Right lung (tissue), 5 donors: ENCODE measurements around the gene CACNA2D1. TPM values are rescaled to one million over a fixed set of nuclear protein-coding genes. Genes with fewer than 3 reads are reported as not detected.

ENCODE experiments used
- DNase-seq, 2 donors: peaks; one replicate each; pipeline ENCODE4 v3.0.0-alpha.2; 2013
- polyA plus RNA-seq, 5 donors: library from polyadenylated mRNA; unstranded; fragments of 120-200 nt; gene quantifications; one replicate each; pipeline versions ENCODE4 v1.2.1 to v1.2.3, GENCODE V29; 2013; ENCODE audit warnings: inconsistent platforms in 1 of 5, low replicate concordance in 1 of 5; ENCODE audit not compliant: insufficient read length in 5 of 5, insufficient read depth in 1 of 5

CACNA2D1 gene
- polyA plus RNA-seq, 5 donors, result 12.2 to 21.3 (median 18.6) TPM

DNA sequence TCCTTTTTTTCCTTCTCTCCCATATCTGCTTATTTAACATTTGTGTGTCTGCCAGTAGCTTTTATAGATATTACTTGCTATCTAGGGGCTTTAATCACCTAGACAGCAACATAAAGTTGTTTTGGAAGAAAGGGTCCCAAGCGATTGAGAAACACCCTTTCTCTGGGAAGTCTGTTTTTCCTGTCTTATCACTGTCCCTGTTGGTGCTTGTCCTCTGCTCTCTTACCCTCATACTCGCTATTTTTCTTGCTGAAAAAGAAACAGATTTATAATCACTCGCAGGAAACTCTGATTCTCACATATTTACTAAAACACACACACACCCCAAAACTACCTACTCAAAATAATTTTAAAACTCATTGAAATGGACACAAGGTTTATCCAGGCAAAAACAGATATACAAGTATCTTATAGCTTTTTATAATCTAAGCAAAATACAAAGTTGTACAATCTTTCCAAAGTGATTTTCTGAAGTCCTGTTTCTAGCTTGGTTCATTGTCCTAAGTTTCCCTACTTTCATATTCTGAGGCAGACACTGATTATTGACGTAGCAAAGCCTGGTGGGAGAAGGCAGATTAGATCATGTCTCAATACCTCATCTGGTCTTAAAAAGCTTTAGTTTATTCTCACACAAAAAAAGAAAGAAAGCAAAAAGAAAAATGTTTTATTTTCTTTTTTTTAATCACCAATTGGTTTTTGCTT is 157.3 kb downstream of the CACNA2D1 start:
- DNase-seq, result no peak

DNA sequence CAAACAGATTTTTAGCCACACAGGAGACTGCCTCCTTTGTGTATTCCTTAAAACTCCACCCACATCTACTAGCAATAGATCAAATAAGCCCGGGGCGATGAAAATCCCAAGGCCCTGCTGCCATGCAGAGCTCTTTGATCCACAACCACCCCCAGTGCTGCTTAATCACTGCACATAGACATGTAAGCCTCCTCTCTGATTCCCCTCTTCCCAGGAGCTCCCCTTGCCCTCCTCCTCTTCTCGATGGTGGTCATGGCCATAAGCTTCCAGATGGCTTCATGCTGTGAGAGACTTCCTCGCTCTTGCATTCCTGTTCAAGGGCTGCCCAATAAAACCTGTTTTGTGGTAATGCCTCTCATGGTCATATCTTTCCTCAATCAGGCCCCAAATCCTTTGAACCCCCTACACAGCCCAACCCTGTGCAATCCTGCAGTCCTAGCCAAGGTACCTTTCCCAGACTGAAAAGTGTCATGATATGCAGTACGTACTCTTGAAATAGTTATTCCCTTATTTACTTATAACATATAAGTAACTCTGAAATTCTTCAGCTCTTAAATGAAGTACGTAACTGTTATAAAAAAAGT is 158.5 kb downstream of the CACNA2D1 start:
- DNase-seq, result no peak

DNA sequence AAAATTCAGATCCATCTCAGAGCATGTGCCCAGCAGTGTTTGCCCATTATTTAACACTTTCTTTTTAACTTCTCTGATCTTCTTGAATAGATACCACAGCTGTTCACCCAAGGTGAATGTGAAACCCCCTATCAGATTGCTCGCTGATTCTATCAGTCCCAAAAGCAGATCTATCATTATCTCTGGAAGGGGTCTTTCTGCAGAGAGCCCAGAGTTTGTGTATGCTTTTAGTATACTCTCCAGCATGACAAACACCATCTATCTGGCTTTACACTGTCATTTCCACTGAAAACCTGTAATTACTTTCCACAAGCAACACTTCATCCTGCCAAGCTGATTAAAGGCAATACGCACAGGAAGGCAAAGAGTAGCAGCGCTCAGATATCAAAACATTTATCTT is 168.2 kb downstream of the CACNA2D1 start:
- no peak for DNase-seq

DNA sequence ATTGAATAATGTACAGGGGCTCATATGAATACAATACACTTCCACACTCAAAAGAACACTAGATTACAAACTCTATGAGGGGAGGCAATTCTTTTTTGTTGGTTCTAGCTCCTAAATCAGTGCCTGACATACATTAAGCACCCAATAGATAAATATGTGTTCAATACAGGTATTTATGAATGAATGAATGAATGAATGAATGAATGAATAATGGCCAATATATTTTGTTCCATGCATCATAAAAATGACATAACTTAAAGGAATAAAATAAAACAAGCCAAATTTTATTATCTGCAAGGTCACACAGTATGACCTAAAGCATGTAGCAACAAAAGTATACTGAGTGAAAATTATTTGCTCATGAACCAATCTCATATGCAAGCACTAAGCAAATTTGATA is 168.9 kb downstream of the CACNA2D1 start:
- no peak for DNase-seq

DNA sequence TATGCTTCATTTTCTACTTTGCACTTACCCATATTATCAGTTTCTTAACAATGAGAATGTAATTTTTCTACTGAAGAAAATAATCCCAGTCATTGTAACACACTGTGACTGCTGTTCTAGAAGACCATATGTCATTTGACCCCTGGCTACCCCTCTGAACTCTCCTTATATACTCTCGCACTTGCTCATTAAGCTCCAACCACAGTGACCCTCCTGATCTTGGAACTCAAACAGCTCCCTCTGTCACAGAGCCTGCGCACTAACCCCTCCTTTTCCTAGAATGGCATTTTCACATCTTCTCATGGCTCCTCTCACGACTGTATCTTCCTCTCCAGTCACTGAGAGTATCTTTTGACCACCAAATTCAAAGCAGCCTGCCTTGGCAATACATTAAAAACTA is 169.7 kb downstream of the CACNA2D1 start:
- no peak for DNase-seq

DNA sequence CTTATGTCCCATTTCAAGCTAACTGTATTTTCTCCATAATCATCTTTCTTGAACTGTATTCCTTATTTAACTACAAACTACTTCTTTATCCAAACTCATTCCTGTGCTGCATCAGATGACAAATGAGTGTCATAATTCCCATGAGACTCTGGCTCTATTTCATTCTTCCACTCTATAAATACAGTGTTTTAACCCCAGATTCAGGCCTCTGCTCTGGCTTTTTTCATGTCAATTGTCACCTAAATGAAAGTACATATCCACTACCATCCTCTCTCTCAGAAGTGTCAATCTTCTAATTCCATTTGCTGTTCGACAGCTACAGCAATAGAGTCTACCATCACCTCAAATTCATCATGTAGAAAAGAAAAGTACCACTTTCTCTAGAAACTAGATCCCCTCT is 172.7 kb downstream of the CACNA2D1 start:
- DNase-seq, result no peak

DNA sequence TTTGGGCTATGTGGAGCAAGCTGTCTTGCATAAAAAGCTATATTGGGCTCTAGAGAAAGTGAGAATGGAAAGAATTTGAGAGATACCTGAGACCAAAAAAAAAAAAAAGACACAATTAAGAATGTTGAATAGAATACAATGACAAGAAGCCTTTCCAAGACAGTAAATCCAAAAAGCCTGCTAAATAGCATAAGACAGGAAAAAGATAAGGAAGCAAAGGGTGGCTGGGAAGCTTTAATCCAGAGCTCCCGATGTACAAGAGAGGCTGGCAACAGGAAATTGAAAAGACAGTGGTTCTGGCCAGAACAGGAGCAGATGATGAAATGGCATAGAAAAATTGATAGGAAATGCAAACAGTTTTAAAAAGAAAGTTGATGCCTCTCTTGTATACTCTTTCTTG is 174.9 kb downstream of the CACNA2D1 start:
- DNase-seq, result no peak

DNA sequence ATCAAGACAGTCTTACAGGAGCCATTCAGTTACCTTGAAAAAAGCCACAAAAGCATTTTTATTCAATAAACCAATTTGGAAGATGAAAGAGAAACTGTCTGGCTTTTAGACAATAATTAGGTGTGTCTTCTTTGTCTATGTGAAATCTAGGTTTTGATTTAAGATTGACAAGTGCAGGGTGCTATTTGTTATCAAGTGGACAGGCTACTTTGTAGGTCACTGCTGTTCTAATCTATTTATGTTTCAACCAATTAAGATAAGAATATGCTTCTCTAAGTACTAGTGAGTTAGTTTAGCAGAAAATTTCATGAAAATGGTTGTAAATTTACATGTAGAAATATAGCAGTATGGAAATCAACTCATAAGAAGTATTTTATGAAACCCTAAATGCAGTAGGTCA is 177.5 kb downstream of the CACNA2D1 start:
- DNase-seq, result no peak

DNA sequence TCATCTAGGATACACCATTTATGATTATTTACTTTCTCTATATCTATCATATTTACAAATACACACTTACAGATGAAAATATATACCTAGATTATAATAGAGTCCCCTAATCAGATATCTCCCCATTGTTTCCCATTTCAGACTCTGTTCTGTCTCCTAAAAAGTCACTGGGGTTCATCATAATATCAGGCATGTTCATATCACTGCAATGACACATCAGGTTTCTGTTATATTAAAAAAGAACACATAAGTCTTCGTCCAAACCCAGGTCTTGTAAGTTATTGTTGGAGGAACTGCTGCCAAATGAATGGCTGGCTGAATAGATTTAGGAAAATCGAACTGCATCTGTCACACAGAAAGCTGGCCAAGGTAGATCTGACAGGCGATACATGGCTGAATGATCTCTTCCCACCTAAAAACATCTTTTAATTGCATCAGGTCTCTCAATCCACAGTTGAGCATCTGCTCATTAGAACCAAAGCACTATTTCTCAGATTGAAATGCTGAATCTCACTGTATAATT is 178.7 kb downstream of the CACNA2D1 start:
- DNase-seq, result no peak

DNA sequence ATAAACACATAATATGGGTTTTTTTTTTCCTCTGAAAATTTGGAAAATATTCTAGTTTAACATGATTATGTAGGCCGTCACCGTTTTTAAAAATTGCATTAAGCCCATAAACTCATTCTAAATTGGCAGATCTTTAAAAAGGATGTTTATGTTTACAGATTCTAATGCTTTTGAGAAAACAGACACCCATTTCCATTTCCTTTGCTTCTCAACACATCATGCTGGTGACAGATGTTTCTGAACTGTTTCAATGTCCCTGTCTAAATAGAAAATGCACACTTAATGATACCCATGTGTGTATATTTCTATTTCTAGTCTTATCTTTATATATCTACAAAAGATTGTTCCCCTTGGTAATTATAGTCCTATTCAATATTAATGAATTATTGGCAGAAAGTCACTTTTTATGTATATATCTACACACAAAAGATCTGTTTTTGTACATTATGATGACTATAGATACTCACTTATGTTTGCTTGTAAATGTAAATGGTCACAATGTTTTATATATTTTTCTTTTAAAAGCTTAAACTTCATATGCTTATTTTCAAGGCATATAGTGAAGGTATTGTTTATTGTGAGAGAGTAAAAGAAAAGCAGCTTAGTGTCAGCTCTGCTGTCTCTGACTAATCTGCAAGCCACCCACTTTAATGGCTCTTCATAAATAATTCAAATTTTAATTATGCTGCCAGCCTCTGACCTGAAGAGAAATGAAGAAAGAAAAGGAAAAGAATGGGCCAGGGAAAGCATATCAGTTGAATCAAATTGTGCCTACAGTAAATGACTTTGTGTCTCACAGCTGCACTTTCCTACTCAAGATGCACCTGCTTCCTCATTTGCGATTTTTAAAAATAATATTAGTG is 179.4 kb downstream of the CACNA2D1 start:
- peak; percentile 31 to 35 for DNase-seq

DNA sequence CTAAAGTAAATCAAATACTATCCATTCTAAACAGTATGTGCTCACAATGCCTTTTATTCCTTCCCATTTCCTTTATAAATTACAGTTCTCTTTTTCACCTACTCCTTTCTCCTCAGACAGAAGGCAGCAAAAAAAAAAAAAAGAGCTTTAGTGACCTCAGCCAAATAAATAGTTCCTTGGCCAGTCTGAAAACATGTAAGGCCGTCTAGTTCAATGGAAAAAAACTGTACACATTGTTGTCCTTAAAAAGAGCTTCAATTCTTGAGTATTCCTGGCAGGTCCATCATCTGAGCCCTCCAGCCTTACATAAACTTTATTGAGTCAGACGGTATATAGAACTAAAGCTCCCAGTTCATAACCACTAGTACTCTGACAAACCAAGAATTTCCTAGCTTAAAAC is 185.4 kb downstream of the CACNA2D1 start:
- DNase-seq, result no peak

DNA sequence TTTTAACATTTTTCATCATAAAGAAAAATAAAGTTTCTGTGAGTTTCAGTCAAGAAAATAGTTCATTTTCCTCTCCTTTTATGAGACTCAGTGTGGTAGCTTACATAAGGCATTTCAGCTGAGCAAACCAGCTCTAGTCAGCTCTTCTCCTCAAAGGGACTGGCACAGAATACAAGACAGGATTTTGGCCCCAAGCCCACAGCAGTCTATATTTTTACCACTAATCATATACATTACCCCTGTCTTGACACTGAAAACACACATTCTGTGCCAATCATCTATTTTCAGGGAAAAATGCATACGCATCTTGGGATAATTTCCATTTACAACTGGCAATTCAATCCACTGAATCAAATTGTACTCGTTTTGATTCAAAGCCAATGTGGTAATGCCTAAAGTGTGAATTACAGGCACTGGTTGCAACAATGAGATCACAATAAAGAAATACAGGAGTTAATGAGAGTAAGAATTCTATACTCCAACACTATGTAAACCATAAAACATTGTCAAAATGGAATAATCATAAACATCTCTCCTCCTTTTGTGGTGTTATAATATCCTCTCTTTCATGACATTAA is 186.4 kb downstream of the CACNA2D1 start:
- no peak for DNase-seq

DNA sequence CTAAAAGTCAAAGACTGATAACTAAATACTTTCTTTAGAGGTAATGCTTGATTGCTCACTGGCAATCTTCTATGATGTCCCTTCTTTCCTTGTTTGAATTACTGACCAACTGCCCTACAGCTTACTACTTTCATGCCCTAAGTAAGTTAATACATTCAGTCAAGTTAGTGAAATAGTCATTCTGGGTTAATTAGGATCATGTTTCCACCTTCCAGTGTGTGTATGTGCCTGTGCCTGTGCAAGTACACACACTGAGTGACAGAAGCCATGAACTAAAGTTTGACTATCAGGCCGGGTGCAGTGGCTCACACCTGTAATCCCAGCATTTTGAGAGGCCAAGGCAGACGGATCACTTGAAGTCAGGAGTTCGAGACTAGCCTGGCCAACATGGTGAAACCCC is 187.9 kb downstream of the CACNA2D1 start:
- no peak for DNase-seq

DNA sequence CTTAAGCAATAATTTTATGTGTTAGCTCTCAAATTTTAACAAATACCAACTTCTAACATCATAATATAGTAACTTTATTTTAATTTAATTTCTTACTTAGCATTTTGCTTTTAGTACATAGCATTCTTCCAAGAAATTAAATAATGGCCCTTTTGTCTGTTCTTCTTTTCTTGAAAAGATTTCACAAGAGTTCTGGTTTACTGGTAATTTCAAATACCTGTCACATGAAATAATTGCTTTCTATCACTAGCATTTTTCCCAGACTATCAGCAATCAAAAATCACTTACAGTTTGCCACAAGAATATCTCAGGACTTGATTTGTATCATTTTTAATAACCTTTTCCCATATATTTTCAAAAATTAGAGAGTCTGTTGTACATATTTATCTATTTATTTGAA is 193.0 kb downstream of the CACNA2D1 start:
- no peak for DNase-seq

DNA sequence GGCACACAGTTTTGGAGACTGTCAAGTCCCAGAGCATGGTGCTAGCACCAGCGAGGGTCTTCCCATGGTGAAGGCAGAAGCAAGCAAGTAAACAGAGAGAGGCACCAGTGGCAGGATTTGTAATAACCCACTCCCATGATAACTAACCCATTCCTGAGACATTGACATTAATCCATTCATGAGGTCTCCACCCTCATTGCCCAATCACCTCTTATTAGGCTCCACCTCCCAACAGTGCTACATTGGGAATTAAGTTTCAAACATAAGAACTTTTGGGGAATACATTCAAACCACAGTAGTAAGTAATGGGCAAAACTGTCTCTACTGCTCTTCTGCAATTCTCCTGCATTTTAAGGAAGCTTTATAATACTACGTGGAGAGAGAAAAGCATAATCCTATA is 193.6 kb downstream of the CACNA2D1 start:
- DNase-seq, result no peak

DNA sequence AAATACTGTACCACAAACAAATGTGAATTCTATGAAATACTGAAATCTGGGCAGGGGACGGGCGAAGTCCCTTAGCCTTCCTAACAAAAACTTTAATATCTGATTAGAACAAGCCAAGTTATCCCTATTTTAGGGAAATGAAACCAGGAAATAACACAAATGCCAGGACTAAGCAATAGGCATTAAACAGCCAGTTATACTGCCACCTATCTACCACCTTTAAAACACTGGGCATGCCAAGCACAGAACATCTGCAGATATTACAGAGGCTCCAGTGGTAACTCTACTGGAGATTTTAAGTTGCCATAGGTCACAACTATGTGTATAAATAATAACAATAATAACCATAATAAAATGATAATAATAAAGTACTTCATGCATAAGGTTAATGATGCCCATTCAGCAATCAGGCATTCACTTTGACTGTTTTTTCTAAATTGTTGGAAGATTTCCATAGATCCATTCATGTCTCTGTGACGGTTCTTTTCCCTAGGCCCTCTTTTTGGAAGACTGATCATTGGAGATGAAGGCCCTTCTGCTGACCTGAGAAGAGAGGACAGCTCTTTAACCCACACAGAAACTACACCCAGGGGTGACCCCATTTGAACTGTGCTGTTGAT is 195.7 kb downstream of the CACNA2D1 start:
- DNase-seq, result no peak

DNA sequence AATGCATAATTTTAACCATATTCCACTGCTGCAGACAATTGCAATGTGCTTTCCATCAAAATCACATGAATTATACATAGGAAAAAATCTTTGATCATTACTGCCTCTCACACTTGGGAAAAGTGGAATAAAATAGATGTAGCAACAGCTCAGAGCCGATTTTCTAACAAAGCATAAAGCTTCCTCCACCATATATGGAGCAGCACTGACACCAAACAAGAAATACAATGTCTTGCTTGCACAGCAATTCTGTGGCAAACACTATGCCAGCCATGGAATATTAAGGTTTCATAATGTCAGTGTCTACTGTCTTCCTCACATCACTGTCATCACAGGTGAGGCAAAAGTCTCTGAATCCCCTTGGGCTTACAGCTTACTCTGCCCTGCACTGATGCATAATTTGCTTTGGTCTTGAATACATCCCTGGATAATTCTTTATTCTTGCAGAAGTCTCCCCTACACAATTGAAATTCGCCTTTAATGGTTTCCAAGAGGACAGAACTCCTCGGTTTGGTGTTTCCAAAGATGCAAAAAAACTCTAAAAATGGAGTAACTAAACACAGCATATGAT is 198.5 kb downstream of the CACNA2D1 start:
- DNase-seq, result no peak

DNA sequence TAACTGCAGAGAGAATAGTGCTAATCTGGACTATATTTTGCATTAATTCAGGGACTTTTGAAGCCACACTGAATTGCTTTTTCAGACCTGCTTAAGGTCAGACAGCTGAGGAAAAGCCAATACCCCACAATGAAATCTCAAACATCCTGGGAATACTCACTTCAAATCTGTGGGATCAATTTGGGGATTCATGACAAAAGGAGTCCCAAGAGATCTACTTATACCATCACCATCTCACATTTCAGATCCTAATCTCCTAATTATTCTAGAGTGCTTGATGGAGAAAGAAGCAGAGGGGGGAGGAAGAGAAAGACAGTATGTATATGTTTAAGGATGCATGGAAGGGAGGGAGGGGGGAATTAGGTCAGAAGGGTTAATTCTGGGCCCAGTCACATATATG is 202.2 kb downstream of the CACNA2D1 start:
- DNase-seq, result no peak

DNA sequence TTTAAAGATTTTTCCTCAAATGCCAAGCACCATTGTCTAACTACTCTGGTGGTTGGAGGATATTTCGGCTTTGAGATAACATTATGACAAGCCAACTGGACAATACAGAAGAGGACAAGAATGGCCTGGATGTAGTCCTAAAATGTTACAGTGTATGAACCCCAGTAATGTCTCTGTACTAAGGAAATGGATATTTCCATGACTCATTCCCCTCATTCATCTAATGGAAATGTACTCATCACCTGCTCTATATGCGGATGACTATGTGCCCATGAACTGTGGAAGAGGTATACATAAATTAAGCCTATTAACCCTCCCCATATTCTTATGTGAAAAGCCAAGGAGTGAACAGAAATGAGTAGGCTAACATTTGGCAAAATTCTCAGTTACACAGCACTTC is 207.9 kb downstream of the CACNA2D1 start:
- DNase-seq, result no peak

DNA sequence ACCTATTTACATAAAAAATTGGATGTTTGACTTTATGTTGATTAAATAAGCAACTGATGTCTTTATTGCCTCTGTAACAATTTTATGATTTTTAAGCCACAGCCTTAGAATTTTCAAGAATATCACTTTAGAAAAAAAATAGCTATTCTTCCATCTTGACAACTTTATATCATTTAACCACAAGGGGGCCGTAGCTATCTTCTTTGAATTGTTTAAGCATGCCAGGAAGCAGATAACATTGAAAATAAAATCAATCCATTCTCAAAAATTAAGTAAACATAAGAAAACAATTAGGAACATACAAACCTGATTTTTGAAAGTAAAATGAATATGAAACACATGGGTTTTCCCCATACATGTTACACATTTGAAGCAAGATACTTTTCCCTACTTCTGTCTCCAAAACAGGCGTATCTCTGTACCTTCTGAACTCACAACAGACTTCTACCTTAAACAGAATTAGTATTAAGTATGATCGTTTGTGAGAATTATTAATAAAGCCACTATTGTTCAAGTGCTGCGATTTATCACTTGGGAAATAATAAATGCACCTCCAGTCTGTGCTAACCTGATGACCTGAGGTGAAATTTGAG is 209.0 kb downstream of the CACNA2D1 start:
- peak; percentile 30 to 34 for DNase-seq
